H4 (cell line): ENCODE data around the gene TOGARAM1. TPM values are rescaled to one million over a fixed set of nuclear protein-coding genes. Genes with fewer than 3 reads are reported as not detected.

Experiments
- DNase-seq: peaks from one replicate; pipeline ENCODE4 v3.0.0-alpha.2; 2015; ENCODE audit warnings: low spot score
- total RNA-seq: library from RNA; depleted of rRNA; stranded (reverse); fragments of >200 nt; shearing (Covaris generic); gene quantifications from 2 replicates; pipeline ENCODE4 v1.2.3, GENCODE V29; 2014

TOGARAM1 gene
- total RNA-seq, 1 experiment from 2014 or later = 8.2 TPM

GRCh38 chr14:44963775-44964380, 1.9 kb downstream of the TOGARAM1 start:
- peak; percentile 13 for DNase-seq

GRCh38 chr14:44966601-44967336, 4.8 kb downstream of the TOGARAM1 start:
- no peak for DNase-seq

GRCh38 chr14:44968714-44969113, 6.7 kb downstream of the TOGARAM1 start:
- DNase-seq = no peak

DNA sequence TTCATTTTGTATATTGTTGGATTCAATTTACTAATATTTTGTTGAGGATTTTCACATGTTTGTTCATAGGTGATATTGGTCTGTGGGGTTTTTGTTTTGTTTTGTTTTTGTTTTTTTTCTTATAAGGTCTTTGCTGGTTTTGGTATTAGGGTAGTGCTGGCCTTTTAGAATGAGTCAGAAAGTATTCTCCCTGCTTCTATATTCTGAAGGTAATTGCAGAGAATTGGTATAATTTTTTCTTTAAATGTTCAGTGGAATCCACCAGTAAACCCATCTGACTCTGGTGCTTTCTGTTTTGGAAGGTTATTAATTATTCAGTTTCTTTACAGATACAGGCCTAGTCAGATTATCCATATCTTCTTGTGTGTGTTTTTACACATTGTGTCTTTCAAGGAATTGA, 8.9 kb downstream of the TOGARAM1 start:
- DNase-seq = no peak

- no peak for DNase-seq
Observed at GRCh38 chr14:44971459-44971858, 9.5 kb downstream of the TOGARAM1 start.

DNA sequence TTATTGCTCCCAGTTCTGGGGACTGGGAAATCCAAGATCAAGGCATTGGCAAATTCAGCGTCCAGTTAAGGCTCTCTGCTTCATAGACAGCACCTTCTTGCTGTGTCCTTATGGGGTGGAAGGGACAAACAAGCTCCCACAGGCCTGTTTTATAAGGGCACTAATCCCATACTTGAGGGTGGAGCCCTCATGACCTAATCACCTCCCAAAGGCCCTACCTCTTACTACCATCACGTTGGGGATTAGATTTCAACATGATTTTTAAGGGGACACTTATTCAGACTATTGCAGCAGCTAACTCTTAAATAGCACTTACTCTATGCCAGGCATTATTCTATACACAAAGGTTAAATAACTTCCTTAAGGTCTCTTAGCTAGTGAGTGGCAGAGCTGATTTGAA, 17.3 kb downstream of the TOGARAM1 start:
- DNase-seq = no peak

- DNase-seq = no peak
Observed at GRCh38 chr14:44979740-44980356, 17.9 kb downstream of the TOGARAM1 start.

- DNase-seq = no peak
Observed at GRCh38 chr14:44981198-44981597, 19.2 kb downstream of the TOGARAM1 start.

DNA sequence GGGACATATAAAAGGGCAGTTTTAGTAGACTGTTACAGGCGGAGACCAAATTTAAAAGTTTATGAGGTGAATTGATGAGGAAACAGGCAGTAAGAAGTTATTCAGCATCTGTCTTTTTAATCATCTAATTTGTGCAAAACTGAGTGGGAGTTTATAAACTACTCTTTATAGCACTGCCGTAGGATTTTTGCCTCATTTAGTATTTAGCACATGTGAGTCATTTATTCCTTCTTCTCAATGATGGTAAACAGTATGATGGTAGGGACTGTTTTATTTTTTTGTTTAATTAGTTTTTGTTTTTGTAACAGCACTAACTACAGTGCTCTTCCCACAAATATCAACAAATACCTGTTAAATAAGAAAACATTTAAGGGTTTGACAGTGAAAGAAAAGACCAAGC, 20.6 kb downstream of the TOGARAM1 start:
- DNase-seq = no peak

- DNase-seq = no peak
Observed at GRCh38 chr14:44988694-44989093, 26.7 kb downstream of the TOGARAM1 start.

GRCh38 chr14:44989497-44990440, 27.8 kb downstream of the TOGARAM1 start:
- no peak for DNase-seq

DNA sequence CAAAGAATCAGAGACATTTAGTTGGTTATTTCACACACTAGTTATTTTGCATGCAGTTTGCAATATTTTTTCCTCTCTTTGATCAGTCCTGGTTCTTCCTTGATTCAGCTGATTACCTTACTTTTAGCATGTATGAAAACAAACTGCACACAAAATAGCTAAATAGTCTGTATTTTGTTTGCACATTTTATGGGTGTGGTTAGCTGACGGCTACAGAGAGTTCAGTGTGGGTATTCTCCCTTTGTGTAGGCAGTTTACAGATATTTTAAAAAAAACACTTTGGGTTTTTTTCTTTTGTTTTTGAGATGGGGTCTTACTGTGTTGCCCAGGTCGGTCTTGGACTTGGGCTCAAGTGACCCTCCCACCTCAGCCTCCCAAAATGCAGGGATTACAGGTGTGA, 28.5 kb downstream of the TOGARAM1 start:
- no peak for DNase-seq

- no peak for DNase-seq
Observed at GRCh38 chr14:44995196-44995595, 33.2 kb downstream of the TOGARAM1 start.

GRCh38 chr14:44995770-44996294, 33.8 kb downstream of the TOGARAM1 start:
- DNase-seq = no peak

DNA sequence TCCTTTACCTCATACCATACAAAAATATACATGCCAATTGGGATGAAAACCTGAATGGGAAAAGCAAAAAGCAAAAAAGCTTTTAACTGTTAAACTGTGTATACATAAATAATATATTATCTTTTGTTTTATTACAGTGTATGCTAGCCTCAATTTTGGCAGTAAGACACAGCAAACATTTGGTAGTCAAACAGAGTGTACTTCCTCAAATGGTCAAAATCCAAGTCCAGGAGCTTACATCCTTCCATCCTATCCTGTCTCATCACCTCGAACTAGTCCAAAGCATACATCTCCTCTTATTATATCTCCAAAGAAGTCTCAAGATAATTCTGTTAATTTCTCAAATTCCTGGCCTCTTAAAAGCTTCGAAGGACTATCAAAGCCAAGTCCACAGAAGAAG, 41.9 kb downstream of the TOGARAM1 start:
- DNase-seq = no peak

GRCh38 chr14:45015133-45015532, 53.1 kb downstream of the TOGARAM1 start:
- DNase-seq = no peak

DNA sequence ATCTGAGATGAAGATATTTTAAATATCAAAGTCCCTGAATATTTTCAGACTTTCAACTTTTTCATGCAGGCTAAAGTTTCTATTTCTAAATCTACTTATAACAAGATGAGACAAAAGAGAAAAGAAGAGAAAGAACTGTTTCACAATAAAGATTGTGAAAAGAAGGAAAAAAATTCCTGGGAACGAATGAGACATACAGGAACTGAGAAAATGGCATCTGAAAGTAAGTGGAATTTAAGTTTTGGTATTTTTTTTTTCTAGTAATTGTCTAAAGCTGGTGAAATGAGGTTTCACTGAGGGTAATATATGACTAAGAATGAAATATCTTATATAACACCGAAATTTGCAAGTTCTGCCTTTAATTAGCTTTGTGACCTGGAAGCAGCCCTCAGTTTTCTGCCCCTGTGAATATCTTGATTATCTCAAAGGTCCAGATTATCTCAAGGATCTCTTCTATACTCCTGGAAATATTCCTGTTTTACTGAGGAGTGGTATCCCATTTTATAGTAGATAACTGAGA, 66.2 kb downstream of the TOGARAM1 start:
- DNase-seq = no peak

GRCh38 chr14:45034730-45035129, 72.7 kb downstream of the TOGARAM1 start:
- DNase-seq = no peak

- DNase-seq = no peak
Observed at GRCh38 chr14:45038256-45038655, 76.3 kb downstream of the TOGARAM1 start.

GRCh38 chr14:45038865-45039264, 76.9 kb downstream of the TOGARAM1 start:
- DNase-seq = no peak

- DNase-seq = no peak
Observed at GRCh38 chr14:45039390-45039789, 77.4 kb downstream of the TOGARAM1 start.

GRCh38 chr14:45041641-45042040, 79.7 kb downstream of the TOGARAM1 start:
- no peak for DNase-seq
